IMR-90 (cell line): ENCODE measurements around the gene CLDN22. TPM values are rescaled to one million over a fixed set of nuclear protein-coding genes. Genes with fewer than 3 reads are reported as not detected.

ENCODE experiments used
- ATAC-seq: fragments of 200-7000 bp; cut with Tn5 transposase; 2 replicates; pipeline ENCODE4 v1.9.1; 2020; ENCODE audit warnings: low read depth, mild to moderate bottlenecking, moderate library complexity
- BruUV-seq: library from RNA; stranded (reverse); fragments of 400-500 nt; replicated peaks from 2 replicates; lab custom pipeline; 2021; lab: Mats Ljungman, UMichigan
- CTCF ChIA-PET: fragments of 300-600 bp; formaldehyde crosslinking; extraction: SDS; loops from one replicate; lab custom pipeline; 2021; ENCODE audit warnings: antibody characterized with exemption; lab: Yijun Ruan, JAX
- POLR2A ChIA-PET: fragments of 300-600 bp; sonication (Branson Sonifier 250); formaldehyde crosslinking; loops from one replicate; lab custom pipeline; 2022; ENCODE audit warnings: antibody characterized with exemption; ENCODE audit not compliant: unreplicated experiment; lab: Charles Lee
- DNase-seq: peaks from one replicate; pipeline ENCODE4 v3.0.0; 2013
- H2AFZ ChIP-seq: replicated peaks from 2 replicates; pipeline ENCODE3; 2013; ENCODE audit warnings: low read length, mild to moderate bottlenecking; ENCODE audit not compliant: poor library complexity
- H2AK5ac ChIP-seq: 2 replicates; pipeline ENCODE4 v1.6.1; 2013; ENCODE audit warnings: low read depth, low read length, inconsistent platforms
- H2AK9ac ChIP-seq: replicated peaks from 2 replicates; pipeline ENCODE3; 2013; ENCODE audit warnings: mild to moderate bottlenecking, low read depth, low read length, moderate library complexity; ENCODE audit not compliant: poor library complexity
- H2BK120ac ChIP-seq: 2 replicates; pipeline ENCODE4 v1.6.1; 2013; ENCODE audit warnings: low read depth, low read length, inconsistent platforms
- H2BK15ac ChIP-seq: 3 replicates; pipeline ENCODE4 v1.6.1; 2013; ENCODE audit warnings: low read depth, low read length, inconsistent platforms
- H2BK20ac ChIP-seq: 2 replicates; pipeline ENCODE4 v1.6.1; 2013; ENCODE audit warnings: low read depth, mild to moderate bottlenecking, inconsistent platforms, low read length, moderate library complexity
- H2BK5ac ChIP-seq: 2 replicates; pipeline ENCODE4 v1.6.1; 2013; ENCODE audit warnings: mild to moderate bottlenecking, low read depth, low read length, inconsistent platforms; ENCODE audit not compliant: poor library complexity, severe bottlenecking
- H3K14ac ChIP-seq: replicated peaks from 2 replicates; pipeline ENCODE4 v1.6.1; 2013; ENCODE audit warnings: low read depth, low read length, inconsistent platforms
- H3K18ac ChIP-seq: 2 replicates; pipeline ENCODE4 v1.6.1; 2013; ENCODE audit warnings: low read depth, low read length, control low read depth
- H3K23ac ChIP-seq: 2 replicates; pipeline ENCODE4 v1.6.1; 2013; ENCODE audit warnings: low read depth, low read length, inconsistent platforms
- H3K27ac ChIP-seq: 2 replicates; pipeline ENCODE4 v1.5.1; 2013; ENCODE audit warnings: mild to moderate bottlenecking, control low read depth, low read length; ENCODE audit not compliant: insufficient read depth
- H3K27me3 ChIP-seq: 2 replicates; pipeline ENCODE4 v1.6.1; 2013; ENCODE audit warnings: low read length; ENCODE audit not compliant: control insufficient read depth, insufficient read depth
- H3K36me3 ChIP-seq: 2 replicates; pipeline ENCODE4 v1.6.1; 2013; ENCODE audit warnings: low read length, mixed read lengths; ENCODE audit not compliant: control insufficient read depth, insufficient read depth
- H3K4ac ChIP-seq: 2 replicates; pipeline ENCODE4 v1.6.1; 2013; ENCODE audit warnings: low read depth, low read length, inconsistent platforms
- H3K4me1 ChIP-seq: 2 replicates; pipeline ENCODE4 v1.6.1; 2013; ENCODE audit warnings: low read length, mixed read lengths; ENCODE audit not compliant: control insufficient read depth, insufficient read depth
- H3K4me2 ChIP-seq: 2 replicates; pipeline ENCODE4 v1.6.1; 2013; ENCODE audit warnings: low read depth, mild to moderate bottlenecking, control low read depth, low read length, moderate library complexity
- H3K4me3 ChIP-seq: 2 replicates; pipeline ENCODE4 v1.5.1; 2013; ENCODE audit warnings: low read depth, mild to moderate bottlenecking, control low read depth, low read length, moderate library complexity; ENCODE audit not compliant: insufficient read depth
- H3K56ac ChIP-seq: 2 replicates; pipeline ENCODE4 v1.6.1; 2013; ENCODE audit warnings: low read length, inconsistent platforms; ENCODE audit not compliant: insufficient read depth; ENCODE audit errors: extremely low read depth
- H3K79me1 ChIP-seq, 2 experiments: 2 replicates each; pipeline ENCODE4 v1.6.1; 2013; ENCODE audit warnings: low read length in 2 of 2, inconsistent platforms in 1 of 2, low read depth in 1 of 2
- H3K9ac ChIP-seq: 2 replicates; pipeline ENCODE4 v1.6.1; 2013; ENCODE audit warnings: low read depth, low read length, control low read depth
- H3K9me1 ChIP-seq: 2 replicates; pipeline ENCODE4 v1.6.1; 2013; ENCODE audit warnings: low read length, inconsistent platforms; ENCODE audit not compliant: insufficient read depth
- H3K9me3 ChIP-seq: 2 replicates; pipeline ENCODE4 v1.6.1; 2013; ENCODE audit warnings: low read length; ENCODE audit not compliant: control insufficient read depth, insufficient read depth
- H4K20me1 ChIP-seq: 2 replicates; pipeline ENCODE4 v1.6.1; 2013; ENCODE audit warnings: low read length, inconsistent platforms; ENCODE audit not compliant: insufficient read depth
- H4K5ac ChIP-seq: 2 replicates; pipeline ENCODE4 v1.6.1; 2013; ENCODE audit warnings: mild to moderate bottlenecking, low read depth, low read length, control low read depth
- H4K8ac ChIP-seq, 2 experiments: 2 replicates each; pipeline ENCODE4 v1.6.1; 2013; ENCODE audit warnings: low read depth in 2 of 2, low read length in 2 of 2, control low read depth in 1 of 2, inconsistent platforms in 1 of 2
- H4K91ac ChIP-seq: 2 replicates; pipeline ENCODE4 v1.6.1; 2013; ENCODE audit warnings: low read depth, low read length, inconsistent platforms; ENCODE audit not compliant: insufficient read depth
- BHLHE40 ChIP-seq: fragments of 150-350 bp; IDR thresholded peaks from 2 replicates; pipeline ENCODE4 v1.6.1; 2016; ENCODE audit warnings: mild to moderate bottlenecking, low read depth, low read length
- MAFK ChIP-seq: IDR thresholded peaks from 2 replicates; pipeline ENCODE4 v1.6.1; 2012; ENCODE audit warnings: low read depth, low read length, improper control_type of control experiment
- WGBS, 2 experiments: methylation state at CpG; one replicate each; pipeline versions ENCODE4 v1.1.5 to v1.1.7; 2013; ENCODE audit warnings: missing lambda C conversion rate in 2 of 2; ENCODE audit not compliant: insufficient read length in 1 of 2; ENCODE audit errors: extremely low coverage in 2 of 2; 5-methylcytosine and 5-hydroxymethylcytosine counted together
- dilution Hi-C: fragments of 300-500 bp; cut with HindIII; formaldehyde crosslinking; loops from one replicate; pipeline ENCODE4 v1.14.3; 2018; ENCODE audit warnings: low sequenced_read_pairs; ENCODE audit not compliant: unreplicated experiment
- in situ Hi-C: fragments of 300-500 bp; cut with MboI; formaldehyde crosslinking; loops from 3 replicates; pipeline ENCODE4 v1.14.3; 2019; ENCODE audit warnings: low sequenced_read_pairs, inconsistent platforms, mixed read lengths
- intact Hi-C: fragments of 100-400 bp; cut with micrococcal nuclease; formaldehyde crosslinking; loops from 2 replicates; pipeline ENCODE4 v1.10.0; 2022
- polyA plus RNA-seq, 3 experiments: library from polyadenylated mRNA; depleted of rRNA; stranded (reverse); fragments of >200 nt; gene quantifications; 2 replicates each; pipeline ENCODE4 v1.2.3, GENCODE V29; 2012; ENCODE audit warnings: low replicate concordance in 1 of 3
- total RNA-seq: library from RNA; depleted of rRNA; stranded (reverse); fragments of >200 nt; gene quantifications from 2 replicates; pipeline ENCODE4 v1.2.3, GENCODE V29; 2012

The CLDN22 gene
- total and polyA plus RNA-seq, 2 of the 4 experiments (the other 2 are of a cell fraction), result not detected

GRCh38 chr4:183360161-183360919 is 40.3 kb upstream of the CLDN22 start:
- Histone ChIP-seq H2BK5ac (no peak overlapping the region), H3K27ac (no peak overlapping the region), H3K4me3 (no peak overlapping the region), H2AK9ac (peak overlapping the region; percentile 17), H3K9me1 (no peaks in the 10 kb centered on the region), H3K9me3 (no peaks in the 10 kb centered on the region), H4K8ac (no peak overlapping the region), H3K36me3 (no peaks in the 10 kb centered on the region), H2AFZ (peak overlapping the region; percentile 19), H3K14ac (peak overlapping the region; percentile 30; the same call in 1 of the 2 replicates), H2BK15ac (no peak overlapping the region; the same call in 2 of the 3 replicates), H3K4me2 (no peak overlapping the region), H2AK5ac (no peak overlapping the region), H4K91ac (no peak overlapping the region), H4K20me1 (no peaks in the 10 kb centered on the region), H3K4ac (no peak overlapping the region; the same call in 1 of the 2 replicates), H2BK20ac (peak overlapping the region; percentile 59; the same call in 1 of the 2 replicates), H4K5ac (no peak overlapping the region), H3K27me3 (no peaks in the 10 kb centered on the region), H3K9ac (no peak overlapping the region), H3K79me1 (no peaks in the 10 kb centered on the region), H3K56ac (no peak overlapping the region), H2BK120ac (0 out of 2 replicates have a peak overlapping the region, but pooled peaks have one; percentile 5), H3K4me1 (peaks cover 6% of the 10 kb centered on the region), H3K18ac (no peak overlapping the region), H3K23ac (no peak overlapping the region)
- ATAC-seq (peak; percentile 42; the same call in 1 of the 2 replicates), DNase-seq (peak; percentile 23)
- TF ChIP-seq MAFK, result no peak
- TF ChIP-seq BHLHE40, result peak; percentile 41
- no TSS peak for BruUV-seq
- intact Hi-C loops, result no loop called here
- dilution Hi-C loops, result no loop called here
- ChIA-PET POLR2A (no interaction called here), CTCF (no interaction called here)
- 7% methylated on average over 2 of the region's 11 CpGs; no CpG with 5 or more reads in 1 of the 2 experiments for WGBS, 2 experiments
- in situ Hi-C loops, result no loop called here
